Ureter (tissue), 1 donor: Measurements from ENCODE around the gene JUP. TPM values are rescaled to one million over a fixed set of nuclear protein-coding genes. Genes with fewer than 3 reads are reported as not detected.
"Not testable (repeated sequence)": the region's sequence is repeated elsewhere in the genome, so short reads cannot be mapped to it uniquely, and the experiment has no call there.

Experiments used
- DNase-seq: peaks from one replicate; pipeline ENCODE4 v3.0.0-alpha.2; 2020; ENCODE audit warnings: low spot score
- total RNA-seq: library from RNA; stranded (reverse); gene quantifications from one replicate; pipeline ENCODE4 v1.2.4, GENCODE V29; 2023
- donor health status: DM: yes; HTN: yes; CAD: no.

Gene JUP
- total RNA-seq, result 277 TPM

GRCh38 chr17:41786227-41787020 is at the start of gene JUP:
Gene JUP (minus strand): TSS chr17:41786711. CDS start chr17:41771854, 14,857 bp downstream.
- DNase-seq, result peak; percentile 100

- DNase-seq, result peak; percentile 50
Measured at GRCh38 chr17:41835800-41836549, 49.5 kb upstream of the JUP start, which contains the start of gene NT5C3B. Gene NT5C3B (minus strand): TSS chr17:41836232. CDS start chr17:41836193, 39 bp downstream.

- DNase-seq, result no peak
Measured at GRCh38 chr17:41835214-41835799, 48.8 kb upstream of the JUP start.

- not testable (repeated sequence) for DNase-seq
Measured at GRCh38 chr17:41829961-41830360, 43.5 kb upstream of the JUP start.

- no peak for DNase-seq
Measured at GRCh38 chr17:41825175-41825845, 38.8 kb upstream of the JUP start.

- DNase-seq, result no peak
Measured at GRCh38 chr17:41824086-41824485, 37.6 kb upstream of the JUP start.

GRCh38 chr17:41823580-41823979 is 37.1 kb upstream of the JUP start:
- no peak for DNase-seq

GRCh38 chr17:41823141-41823524 is 36.6 kb upstream of the JUP start:
- DNase-seq, result no peak

- no peak for DNase-seq
Measured at GRCh38 chr17:41822216-41823140, 36.0 kb upstream of the JUP start.

- no peak for DNase-seq
Measured at GRCh38 chr17:41821776-41822175, 35.3 kb upstream of the JUP start.

- no peak for DNase-seq
Measured at GRCh38 chr17:41818024-41818423, 31.5 kb upstream of the JUP start.

- no peak for DNase-seq
Measured at GRCh38 chr17:41816637-41817320, 30.3 kb upstream of the JUP start.

GRCh38 chr17:41814195-41814594 is 27.7 kb upstream of the JUP start:
- no peak for DNase-seq

GRCh38 chr17:41813699-41814124 is 27.2 kb upstream of the JUP start:
- DNase-seq, result no peak

GRCh38 chr17:41813152-41813680 is 26.7 kb upstream of the JUP start:
- no peak for DNase-seq

- DNase-seq, result peak; percentile 70
Measured at GRCh38 chr17:41812381-41813151, 26.1 kb upstream of the JUP start, which contains the start of gene FKBP10. Gene FKBP10 (plus strand): TSS chr17:41813004. CDS start chr17:41813035, 31 bp downstream.

- DNase-seq, result peak; percentile 80
Measured at GRCh38 chr17:41811549-41812380, 25.3 kb upstream of the JUP start, which contains the start of gene P3H4. Gene P3H4 (minus strand): TSS chr17:41811949. CDS start chr17:41811915, 34 bp downstream.
